HepG2 (cell line): Measurements from ENCODE around the gene ANKFY1. TPM values are rescaled to one million over a fixed set of nuclear protein-coding genes. Genes with fewer than 3 reads are reported as not detected.

Source experiments
- ATAC-seq: fragments of 200-7000 bp; cut with Tn5 transposase; 3 replicates; pipeline ENCODE4 v1.9.1; 2020; ENCODE audit warnings: mild to moderate bottlenecking, moderate library complexity
- BruUV-seq: library from RNA; stranded (reverse); fragments of 400-500 nt; replicated peaks from 2 replicates; lab custom pipeline; 2021; lab: Mats Ljungman, UMichigan
- CTCF ChIA-PET: fragments of 300-600 bp; formaldehyde crosslinking; extraction: SDS; loops from one replicate; lab custom pipeline; 2021; ENCODE audit warnings: low total read pairs, inconsistent platforms, low intra/inter-chr PET ratio; lab: Yijun Ruan, JAX
- POLR2A ChIA-PET: fragments of 350-600 bp; sonication (Branson Sonifier 250); formaldehyde crosslinking; loops from one replicate; lab custom pipeline; 2020; ENCODE audit warnings: antibody characterized with exemption, inconsistent platforms; lab: Yijun Ruan, JAX
- DNase-seq: peaks from one replicate; pipeline ENCODE4 v3.0.0-alpha.2; 2015; ENCODE audit warnings: low spot score
- FAIRE-seq: peaks from 3 replicates; lab custom pipeline; 2011; peaks lifted over from hg19 to GRCh38; lab: Jason Lieb, UNC
- H2AFZ ChIP-seq: one replicate; pipeline ENCODE4 v1.6.1; 2011; ENCODE audit warnings: low read length, inconsistent platforms
- H3K27ac ChIP-seq: fragments of 300-600 bp; 3 replicates; pipeline ENCODE4 v1.8.0; 2011; ENCODE audit warnings: mixed run types, mild to moderate bottlenecking, mixed read lengths, low read length, inconsistent platforms; ENCODE audit not compliant: insufficient read depth; ENCODE audit errors: extremely low read length
- H3K27me3 ChIP-seq, 2 experiments: fragments of 200-600 bp in 1 of 2; 2 replicates in 1 of 2; 3 replicates in 1 of 2; pipeline versions ENCODE4 v1.6.0 to v1.8.0; 2011; ENCODE audit warnings: low read length in 2 of 2, mild to moderate bottlenecking in 2 of 2, moderate library complexity in 2 of 2, inconsistent platforms in 1 of 2; ENCODE audit not compliant: insufficient read depth in 2 of 2, control insufficient read depth in 1 of 2
- H3K36me3 ChIP-seq, 2 experiments: fragments of 200-600 bp in 1 of 2; replicated peaks in 1 of 2; 2 replicates in 1 of 2; 3 replicates in 1 of 2; pipeline versions ENCODE4 v1.5.1 to v1.8.0; 2011; ENCODE audit warnings: low read length in 2 of 2, inconsistent platforms in 1 of 2; ENCODE audit not compliant: insufficient read depth in 2 of 2, control insufficient read depth in 1 of 2
- H3K4me1 ChIP-seq: 2 replicates; pipeline ENCODE4 v1.5.1; 2012; ENCODE audit warnings: low read length, inconsistent platforms; ENCODE audit not compliant: insufficient read depth
- H3K4me2 ChIP-seq: 2 replicates; pipeline ENCODE4 v1.6.0; 2011; ENCODE audit warnings: low read depth, low read length, inconsistent platforms
- H3K4me3 ChIP-seq, 3 experiments: fragments of 200-600 bp in 1 of 3; sonication (generic), shearing (Covaris generic) in 1 of 3; replicated peaks in 1 of 3; 2 replicates each; pipeline ENCODE4 v1.5.1; 2011 to 2016; ENCODE audit warnings: low read length in 3 of 3, inconsistent platforms in 2 of 3, low read depth in 2 of 3, mild to moderate bottlenecking in 2 of 3, control low read depth in 1 of 3, mixed read lengths in 1 of 3; ENCODE audit not compliant: insufficient read depth in 1 of 3
- H3K79me2 ChIP-seq: one replicate; pipeline ENCODE4 v1.6.1; 2011; ENCODE audit warnings: low read length, inconsistent platforms; ENCODE audit not compliant: insufficient read depth
- H3K9ac ChIP-seq: 2 replicates; pipeline ENCODE4 v1.6.0; 2011; ENCODE audit warnings: mild to moderate bottlenecking, low read depth, low read length, inconsistent platforms; ENCODE audit not compliant: insufficient read depth
- H3K9me3 ChIP-seq: 2 replicates; pipeline ENCODE4 v1.5.1; 2012; ENCODE audit warnings: mild to moderate bottlenecking, low read length
- H4K20me1 ChIP-seq: 2 replicates; pipeline ENCODE4 v1.6.0; 2011; ENCODE audit warnings: inconsistent platforms, mild to moderate bottlenecking, low read length, moderate library complexity; ENCODE audit not compliant: insufficient read depth
- CREB3 ChIP-seq: sonication (generic); formaldehyde crosslinking; IDR thresholded peaks from 2 replicates; pipeline ENCODE4 v1.5.0; 2020; ENCODE audit warnings: missing genetic modification reagents
- GMEB1 ChIP-seq: sonication (generic); formaldehyde crosslinking; IDR thresholded peaks from 2 replicates; pipeline ENCODE4 v1.5.1; 2020; ENCODE audit warnings: missing genetic modification reagents, mild to moderate bottlenecking, borderline replicate concordance
- IRF2 ChIP-seq: IDR thresholded peaks from 2 replicates; pipeline ENCODE4 v1.6.1; 2018; ENCODE audit warnings: missing genetic modification reagents, missing compliant biosample characterization
- MAFF ChIP-seq: IDR thresholded peaks from 2 replicates; pipeline ENCODE4 v1.6.1; 2011; ENCODE audit warnings: low read depth, low read length, improper control_type of control experiment
- MAFK ChIP-seq, 2 experiments: IDR thresholded peaks in 1 of 2; conservative IDR thresholded peaks in 1 of 2; 2 replicates each; pipeline ENCODE4 v1.6.1; 2011; ENCODE audit warnings: improper control_type of control experiment in 2 of 2, low read length in 2 of 2
- NPAS2 ChIP-seq: sonication (generic); formaldehyde crosslinking; IDR thresholded peaks from 2 replicates; pipeline ENCODE4 v1.8.0; 2022; ENCODE audit warnings: mild to moderate bottlenecking, missing genetic modification reagents, borderline replicate concordance
- TRIM24 ChIP-seq: sonication (generic); formaldehyde crosslinking; IDR thresholded peaks from 2 replicates; pipeline ENCODE4 v1.8.0; 2022; ENCODE audit warnings: mild to moderate bottlenecking, missing genetic modification reagents
- ZNF382 ChIP-seq: sonication (generic); formaldehyde crosslinking; IDR thresholded peaks from 2 replicates; pipeline ENCODE4 v1.5.0; 2020; ENCODE audit warnings: missing genetic modification reagents, mild to moderate bottlenecking, borderline replicate concordance
- ZNF780A ChIP-seq: sonication (generic); formaldehyde crosslinking; IDR thresholded peaks from 2 replicates; pipeline ENCODE4 v1.8.0; 2022; ENCODE audit warnings: mild to moderate bottlenecking, missing genetic modification reagents, moderate library complexity
- WGBS: methylation state at CpG from one replicate; pipeline ENCODE4 v1.1.6; 2017; ENCODE audit warnings: low lambda C conversion rate; 5-methylcytosine and 5-hydroxymethylcytosine counted together
- in situ Hi-C: cut with HindIII; loops from 2 replicates; pipeline ENCODE4 v1.10.0; 2017; ENCODE audit warnings: low pct_unique_long_range_greater_than_20kb; ENCODE audit not compliant: extremely low pct_ligation_motif_present
- intact Hi-C: fragments of 100-400 bp; cut with micrococcal nuclease; formaldehyde crosslinking; loops from one replicate; pipeline ENCODE4 v1.10.0; 2022; ENCODE audit not compliant: unreplicated experiment
- polyA plus RNA-seq, 8 experiments: library from polyadenylated mRNA; depleted of rRNA in 3 of 8; stranded (reverse) in 7 of 8; unstranded in 1 of 8; fragments of >200 nt; fragmentation: Illumina TruSeq in 4 of 8; extraction: Trizol in 4 of 8; gene quantifications; 2 replicates each; pipeline versions ENCODE4 v1.2.1 to v1.2.3, GENCODE V29; 2011 to 2016; ENCODE audit warnings: low read depth in 4 of 8, missing spikeins in 1 of 8, mixed read lengths in 1 of 8; ENCODE audit not compliant: insufficient read depth in 1 of 8
- total RNA-seq, 5 experiments: library from RNA; depleted of rRNA; stranded (reverse); fragments of >200 nt; fragmentation: Illumina TruSeq; extraction: Trizol; gene quantifications; 2 replicates each; pipeline ENCODE4 v1.2.3, GENCODE V29; 2016; ENCODE audit warnings: low read depth in 1 of 5

ANKFY1 gene
- total and polyA plus RNA-seq, 2 of the 13 experiments (the other 11 are each of a cell fraction or from before 2014, with no cell fraction given) = 11.9 to 16.8 TPM

GRCh38 chr17:4159761-4160160 lies 104.0 kb downstream of the ANKFY1 start:
- no peaks in the 10 kb centered on the region for H4K20me1 ChIP-seq
- intact Hi-C loops = no loop called here
- H2AFZ ChIP-seq = no peak overlapping the region
- ChIA-PET POLR2A (interaction anchor here (3.7 kb wide), 1 partner anchor 16 kb away, joined by 23 read pairs; the partner anchor contains the start of genes CYB5D2 and ZZEF1), CTCF (no interaction called here)
- H3K9ac ChIP-seq = no peak overlapping the region
- H3K27ac ChIP-seq = no peak overlapping the region
- FAIRE-seq (no peak), DNase-seq (no peak), ATAC-seq (no peak)
- in situ Hi-C loops = no loop called here
- no peak for TF ChIP-seq TRIM24 (CRISPR knock-in tag)
- TF ChIP-seq IRF2 (CRISPR knock-in tag) = no peak
- no peak for TF ChIP-seq GMEB1
- TF ChIP-seq NPAS2 = no peak
- TF ChIP-seq MAFF = peak; percentile 3; the same call in 1 of the 2 replicates
- TF ChIP-seq CREB3 = no peak
- TF ChIP-seq ZNF382 (CRISPR knock-in tag) = no peak
- no peak for TF ChIP-seq ZNF780A (CRISPR knock-in tag)
- TF ChIP-seq MAFK (conservative IDR thresholded peaks at IDR 0.05 in 1 of 2, IDR thresholded peaks at IDR 0.05 in 1 of 2; ENCODE audit: low read length in 2 of 2) = peak in 1 of 2 experiments; percentile 13; a peak in 2 of 4 replicates
- no peaks in the 10 kb centered on the region for H3K27me3 ChIP-seq
- H3K4me1 ChIP-seq = 0 out of 2 replicates have a peak, but pooled peaks cover 5% of the 10 kb centered on the region
- no peaks in the 10 kb centered on the region for H3K79me2 ChIP-seq
- no peak overlapping the region for H3K4me3 ChIP-seq
- H3K4me2 ChIP-seq = no peak overlapping the region
- WGBS = 97% methylated on average over 15 of the region's 15 CpGs
- H3K36me3 ChIP-seq = peaks cover 1 to 2% of the 10 kb centered on the region in 2 experiments; a peak in 2 of 5 replicates
- BruUV-seq = no TSS peak
- no peaks in the 10 kb centered on the region for H3K9me3 ChIP-seq
